Measurements from ENCODE around the gene PLIN4.

- no peak for TF ChIP-seq EZH2 (IDR thresholded peaks at IDR 0.05)
- TF ChIP-seq POLR2AphosphoS5 (IDR thresholded peaks at IDR 0.05; ENCODE audit: borderline replicate concordance, low read depth, low read length): no peak
Measured at GRCh38 chr19:4456843-4457653, 61.2 kb downstream of the PLIN4 start.

Measured in SK-N-MC (cell line).